Mucosa of descending colon (tissue), 3 donors: ENCODE data around the gene PAFAH1B1. TPM values are rescaled to one million over a fixed set of nuclear protein-coding genes. Genes with fewer than 3 reads are reported as not detected.
A peak's percentile ranks its signal among the peaks of the same experiment; 100 is the strongest.
"Not testable (repeated sequence)": the region's sequence is repeated elsewhere in the genome, so short reads cannot be mapped to it uniquely, and the experiment has no call there.

Source experiments
- ATAC-seq: fragments of 200-7000 bp; cut with Tn5 transposase; one replicate; pipeline ENCODE4 v1.9.1; 2020; ENCODE audit warnings: mild to moderate bottlenecking, moderate library complexity
- DNase-seq, 3 donors: peaks; one replicate each; pipeline ENCODE4 v3.0.0-alpha.2; 2020
- H3K36me3 ChIP-seq: fragments of 200-600 bp; one replicate; pipeline ENCODE4 v1.8.0; 2021; ENCODE audit warnings: low read depth, mild to moderate bottlenecking
- H3K4me1 ChIP-seq: fragments of 200-600 bp; one replicate; pipeline ENCODE4 v1.8.0; 2021; ENCODE audit warnings: low read depth, mild to moderate bottlenecking
- H3K4me3 ChIP-seq: fragments of 200-600 bp; one replicate; pipeline ENCODE4 v1.8.0; 2021; ENCODE audit warnings: mild to moderate bottlenecking
- H3K9me3 ChIP-seq: fragments of 200-600 bp; one replicate; pipeline ENCODE4 v1.8.0; 2021; ENCODE audit warnings: mild to moderate bottlenecking
- intact Hi-C, 2 donors: fragments of 100-400 bp; cut with DNase I in 1 of 2; cut with micrococcal nuclease in 1 of 2; formaldehyde crosslinking; loops; one replicate each; pipeline versions ENCODE4 v1.11.0 to v1.11.1; 2022; cut with DNase I, micrococcal nuclease
- total RNA-seq, 3 donors: library from RNA; stranded (reverse); fragmentation: NEBNext Ultra II Directional in 2 of 3; extraction: Animal tissue kit (Norgen Biotek cat#: 25700) in 2 of 3; gene quantifications; one replicate each; pipeline versions ENCODE4 v1.2.1 to v1.2.4, GENCODE V29; 2021 to 2023
- TF ChIP-seq, protein P1 (sequence below): fragments of 200-600 bp; IDR thresholded peaks from one replicate; pipeline ENCODE4 v1.8.0; 2022; ENCODE audit warnings: antibody characterized with exemption, mild to moderate bottlenecking
- donor health status: DM: no; HTN: no; CAD: no; lungs with moderate emphysema.
- donor health status: DM: no; HTN: no; CAD: no.
- donor health status: DM: no; HTN: yes; CAD: no.

Gene PAFAH1B1
- total RNA-seq, 3 donors from 2014 or later, result 108 to 142 (median 112) TPM

DNA sequence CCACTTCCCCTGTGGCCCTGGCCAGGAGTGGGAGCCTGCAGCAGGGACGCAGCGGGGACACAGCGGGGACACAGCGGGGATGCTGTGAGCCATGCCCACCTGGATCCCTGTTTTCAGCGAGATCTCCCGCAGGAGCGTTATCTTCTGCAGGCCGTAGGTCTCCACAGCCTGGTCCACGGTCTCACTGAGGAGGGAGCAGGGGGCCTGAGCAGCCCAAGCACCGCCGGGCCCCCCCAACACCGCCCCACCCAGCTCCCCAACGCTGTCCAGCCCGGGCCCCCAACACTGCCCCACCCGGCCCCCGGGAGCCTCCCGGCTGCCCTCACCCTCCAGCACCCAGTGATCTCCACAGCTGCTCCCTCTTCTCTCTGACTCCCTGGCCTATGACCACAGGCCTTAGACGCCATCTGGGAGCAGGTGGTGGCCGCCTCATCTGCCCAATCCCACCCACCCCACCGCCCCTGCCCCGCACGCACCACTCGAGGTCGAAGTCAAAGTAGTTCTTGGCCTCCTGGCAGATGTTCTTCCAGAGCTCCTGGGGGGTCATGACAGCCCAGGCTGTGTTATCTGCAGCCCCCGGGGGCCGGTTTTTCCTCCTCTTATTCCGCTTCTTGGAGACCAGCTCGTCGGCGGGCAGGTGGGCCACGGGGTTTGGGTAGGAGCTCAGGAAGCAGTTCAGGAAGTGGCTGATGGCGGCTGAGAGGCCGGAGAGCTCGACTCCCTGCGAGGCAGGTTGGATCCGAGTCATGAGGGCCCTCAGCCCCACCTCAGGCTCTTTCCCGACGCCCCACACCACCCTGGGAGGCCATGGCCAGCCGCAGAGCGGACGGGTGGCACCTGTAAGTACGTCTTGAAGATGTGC is 101.2 kb downstream of the PAFAH1B1 start:
- Histone ChIP-seq H3K4me3 (no peak overlapping the region), H3K9me3 (no peaks in the 10 kb centered on the region), H3K4me1 (no peaks in the 10 kb centered on the region), H3K36me3 (peaks cover 12% of the 10 kb centered on the region)
- DNase-seq (peak in 2 of 3 donors; percentile 17 to 44), ATAC-seq (no peak)
- TF ChIP-seq, protein P1, sequence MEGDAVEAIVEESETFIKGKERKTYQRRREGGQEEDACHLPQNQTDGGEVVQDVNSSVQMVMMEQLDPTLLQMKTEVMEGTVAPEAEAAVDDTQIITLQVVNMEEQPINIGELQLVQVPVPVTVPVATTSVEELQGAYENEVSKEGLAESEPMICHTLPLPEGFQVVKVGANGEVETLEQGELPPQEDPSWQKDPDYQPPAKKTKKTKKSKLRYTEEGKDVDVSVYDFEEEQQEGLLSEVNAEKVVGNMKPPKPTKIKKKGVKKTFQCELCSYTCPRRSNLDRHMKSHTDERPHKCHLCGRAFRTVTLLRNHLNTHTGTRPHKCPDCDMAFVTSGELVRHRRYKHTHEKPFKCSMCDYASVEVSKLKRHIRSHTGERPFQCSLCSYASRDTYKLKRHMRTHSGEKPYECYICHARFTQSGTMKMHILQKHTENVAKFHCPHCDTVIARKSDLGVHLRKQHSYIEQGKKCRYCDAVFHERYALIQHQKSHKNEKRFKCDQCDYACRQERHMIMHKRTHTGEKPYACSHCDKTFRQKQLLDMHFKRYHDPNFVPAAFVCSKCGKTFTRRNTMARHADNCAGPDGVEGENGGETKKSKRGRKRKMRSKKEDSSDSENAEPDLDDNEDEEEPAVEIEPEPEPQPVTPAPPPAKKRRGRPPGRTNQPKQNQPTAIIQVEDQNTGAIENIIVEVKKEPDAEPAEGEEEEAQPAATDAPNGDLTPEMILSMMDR, result no peak
- intact Hi-C loops, result no loop called here

DNA sequence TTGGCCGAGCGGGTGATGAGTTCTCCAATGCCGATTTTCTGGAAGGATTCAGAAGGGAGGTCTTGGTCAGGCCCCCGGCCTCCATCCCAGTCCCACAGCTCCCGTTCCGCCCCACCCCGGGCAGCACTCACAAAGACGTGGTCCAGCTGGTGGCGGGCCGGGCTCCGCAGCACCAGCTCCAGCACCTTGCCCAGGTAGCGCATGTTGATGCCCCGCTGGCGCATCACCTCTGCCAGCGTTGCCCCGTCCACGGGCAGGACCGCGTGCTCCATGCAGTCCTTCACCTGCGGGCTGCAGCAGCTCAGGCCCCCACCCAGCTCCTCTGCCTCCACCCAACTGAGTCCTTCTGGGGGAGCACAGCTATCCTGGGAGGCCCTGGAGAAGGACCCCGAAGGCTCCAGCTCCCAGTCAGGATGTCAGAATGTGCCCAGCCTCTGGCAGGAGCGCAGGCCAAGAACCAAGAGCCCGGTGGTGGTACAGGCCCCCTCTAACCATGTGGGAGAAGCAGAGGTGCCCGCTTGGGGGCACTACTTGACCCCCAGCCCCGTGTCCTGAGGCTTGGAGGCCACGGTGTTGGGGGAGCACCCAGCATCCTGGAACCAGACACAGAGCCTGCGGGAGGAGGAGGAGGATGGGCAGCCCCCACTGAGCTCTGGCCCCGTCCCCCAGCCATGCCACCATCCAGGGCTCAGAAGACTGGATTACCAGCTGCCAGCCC is 101.9 kb downstream of the PAFAH1B1 start:
- Histone ChIP-seq H3K36me3 (peaks cover 13% of the 10 kb centered on the region), H3K9me3 (no peaks in the 10 kb centered on the region), H3K4me3 (no peak overlapping the region), H3K4me1 (no peaks in the 10 kb centered on the region)
- TF ChIP-seq, protein P1, result no peak
- intact Hi-C loops, result no loop called here
- no peak for ATAC-seq
- DNase-seq, result peak in 1 of 3 donors; percentile 23

DNA sequence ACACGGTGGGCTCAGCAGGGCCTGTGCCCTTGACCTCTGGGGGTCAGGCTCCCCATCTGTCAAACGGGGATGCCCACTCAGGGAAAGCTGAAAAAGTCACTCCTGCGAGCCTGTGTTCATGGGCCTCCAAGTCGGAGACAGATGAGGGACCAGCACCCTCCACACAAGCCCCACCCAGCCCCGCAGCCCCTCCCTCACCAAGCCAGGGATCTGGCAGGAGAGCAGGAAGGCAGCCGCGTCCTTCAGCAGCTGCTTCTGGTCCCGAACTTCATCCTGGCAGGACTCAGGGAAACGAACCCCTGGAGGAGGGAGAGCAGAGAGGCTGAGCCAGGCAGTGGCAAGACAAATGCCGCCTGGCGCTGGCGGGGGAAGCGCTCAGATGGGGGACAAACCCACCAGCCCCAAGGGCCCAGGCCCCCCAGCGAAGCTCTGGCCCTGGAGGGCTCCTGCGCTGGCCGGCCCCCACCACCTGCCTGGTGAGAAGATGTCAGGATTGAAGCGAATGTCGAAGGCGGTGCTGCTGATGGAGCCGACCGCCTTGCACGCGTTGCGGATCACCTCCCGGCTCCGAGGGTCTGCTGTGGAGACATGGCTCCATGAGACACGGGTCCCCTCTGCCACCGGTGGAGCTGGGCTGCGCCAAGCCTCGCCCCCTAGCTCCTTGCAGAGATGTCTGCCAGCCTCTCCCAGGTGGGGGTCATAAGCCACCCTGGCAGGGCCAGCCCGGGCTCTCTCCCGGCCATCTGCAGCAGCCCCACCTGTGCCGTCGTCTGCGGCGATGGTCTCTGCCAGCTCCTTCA is 102.7 kb downstream of the PAFAH1B1 start:
- H3K36me3 ChIP-seq, result peaks cover 20% of the 10 kb centered on the region
- no peaks in the 10 kb centered on the region for H3K9me3 ChIP-seq
- DNase-seq (peak in 1 of 3 donors; percentile 22), ATAC-seq (no peak)
- no peak overlapping the region for H3K4me3 ChIP-seq
- H3K4me1 ChIP-seq, result no peaks in the 10 kb centered on the region
- intact Hi-C loops, result no loop called here
- TF ChIP-seq, protein P1, result no peak

DNA sequence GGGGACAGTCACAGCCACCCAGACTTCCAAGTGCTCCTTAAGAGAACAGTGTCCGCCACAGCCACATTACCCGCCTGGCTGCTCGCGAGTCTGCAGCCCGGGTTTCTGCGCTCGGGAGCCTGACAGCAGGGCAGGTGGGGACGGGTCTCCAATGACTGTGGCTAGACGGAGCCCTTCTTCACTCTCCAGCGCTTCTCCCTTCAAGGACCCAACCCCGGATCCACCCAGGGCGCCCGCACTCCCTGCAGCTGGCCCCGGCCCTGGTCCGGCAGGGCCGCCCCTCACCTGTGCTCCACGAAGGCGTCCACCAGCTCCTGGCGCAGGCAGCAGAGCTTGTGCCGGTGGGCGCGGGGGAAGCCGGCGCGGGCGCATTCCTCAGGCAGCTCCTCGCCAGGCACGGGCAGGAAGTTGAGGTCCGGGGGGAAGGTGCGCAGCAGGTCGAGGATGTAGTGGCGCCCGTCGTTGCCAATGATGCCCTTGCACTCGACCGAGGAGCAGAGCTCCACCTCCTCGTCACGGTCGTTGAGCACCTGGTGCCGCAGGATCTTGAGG is 104.2 kb downstream of the PAFAH1B1 start:
- Histone ChIP-seq H3K9me3 (no peaks in the 10 kb centered on the region), H3K36me3 (peaks cover 33% of the 10 kb centered on the region), H3K4me3 (no peak overlapping the region), H3K4me1 (no peaks in the 10 kb centered on the region)
- intact Hi-C loops, result no loop called here
- no peak for ATAC-seq
- TF ChIP-seq, protein P1, result no peak
- DNase-seq, result peak in 1 of 3 donors; percentile 19

DNA sequence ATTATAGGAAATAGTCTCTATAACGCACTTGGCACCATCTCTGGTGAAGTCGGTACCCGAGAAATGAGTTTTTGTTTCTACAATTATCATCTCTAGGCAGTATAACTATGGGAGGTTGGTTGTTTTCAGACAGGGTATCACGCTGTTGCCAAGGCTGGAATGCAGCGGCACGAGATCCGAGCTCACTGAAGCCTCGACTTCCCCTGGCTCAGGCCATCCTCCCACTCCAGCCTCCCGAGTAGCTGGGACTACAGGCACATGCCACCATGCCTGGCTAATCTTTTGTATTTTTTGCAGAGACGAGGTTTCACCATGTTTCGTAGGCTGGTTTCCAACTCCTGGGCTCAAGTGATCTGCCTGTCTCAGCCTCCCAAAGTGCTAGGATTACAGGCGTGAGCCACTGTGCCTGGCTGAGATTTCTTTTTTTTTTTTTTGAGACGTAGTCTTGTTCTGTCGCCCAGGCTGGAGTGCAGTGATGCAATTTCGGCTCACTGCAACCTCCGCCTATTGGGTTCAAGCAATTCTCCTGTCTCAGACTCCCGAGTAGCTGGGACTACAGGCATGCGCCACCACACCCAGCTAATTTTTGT is 105.9 kb downstream of the PAFAH1B1 start:
- intact Hi-C loops, H3K4me1 ChIP-seq, H3K9me3 ChIP-seq, H3K4me3 ChIP-seq, ATAC-seq: not testable (repeated sequence)
- peaks cover 36% of the 10 kb centered on the region for H3K36me3 ChIP-seq
- DNase-seq, result peak in 1 of 3 donors; percentile 11
